Activated CD4-positive, alpha-beta T cell treated with anti-CD3 and anti-CD28 coated beads for 1 hour (primary cell): Measurements from ENCODE around the gene COL13A1.

Experiments
- DNase-seq: peaks from one replicate; pipeline ENCODE4 v3.0.0-alpha.2; 2020

Gene COL13A1

GRCh38 chr10:69955211-69955805 lies 153.6 kb downstream of the COL13A1 start:
- no peak for DNase-seq

- no peak for DNase-seq
These were observed 154.4 kb downstream of the COL13A1 start for GRCh38 chr10:69955897-69956740.

GRCh38 chr10:69956741-69957230 lies 155.1 kb downstream of the COL13A1 start:
- DNase-seq, result no peak

- no peak for DNase-seq
These were observed 155.7 kb downstream of the COL13A1 start for GRCh38 chr10:69957241-69957885.

GRCh38 chr10:69957886-69958555 lies 156.3 kb downstream of the COL13A1 start:
- no peak for DNase-seq

GRCh38 chr10:69958556-69958902 lies 156.8 kb downstream of the COL13A1 start:
- DNase-seq, result no peak

GRCh38 chr10:69959911-69960310 lies 158.2 kb downstream of the COL13A1 start:
- no peak for DNase-seq

GRCh38 chr10:69960606-69960987 lies 158.9 kb downstream of the COL13A1 start:
- no peak for DNase-seq

GRCh38 chr10:69960988-69961880 lies 159.5 kb downstream of the COL13A1 start:
- DNase-seq, result no peak

GRCh38 chr10:69961881-69962745 lies 160.4 kb downstream of the COL13A1 start:
- DNase-seq, result no peak

GRCh38 chr10:69962746-69963135 lies 161.0 kb downstream of the COL13A1 start:
- DNase-seq, result no peak

GRCh38 chr10:69963178-69963834 lies 161.6 kb downstream of the COL13A1 start:
- no peak for DNase-seq

GRCh38 chr10:69963835-69964710 lies 162.4 kb downstream of the COL13A1 start:
- no peak for DNase-seq

- DNase-seq, result no peak
These were observed 163.4 kb downstream of the COL13A1 start for GRCh38 chr10:69965086-69965485.

- DNase-seq, result no peak
These were observed 164.4 kb downstream of the COL13A1 start for GRCh38 chr10:69965919-69966662.

- DNase-seq, result no peak
These were observed 167.1 kb downstream of the COL13A1 start for GRCh38 chr10:69968830-69969229.

- no peak for DNase-seq
These were observed 168.3 kb downstream of the COL13A1 start for GRCh38 chr10:69969977-69970376.

GRCh38 chr10:69972981-69973397 lies 171.3 kb downstream of the COL13A1 start:
- DNase-seq, result no peak

- DNase-seq, result no peak
These were observed 172.0 kb downstream of the COL13A1 start for GRCh38 chr10:69973678-69974077.
